IPS-15b (cell line): ENCODE data around the gene PDRG1.

ENCODE experiments used
- H3K27me3 ChIP-seq: one replicate; pipeline ENCODE4 v1.6.1; 2013; ENCODE audit warnings: low read length; ENCODE audit not compliant: control insufficient read depth, insufficient read depth
- H3K36me3 ChIP-seq: one replicate; pipeline ENCODE4 v1.6.1; 2013; ENCODE audit warnings: low read length; ENCODE audit not compliant: control insufficient read depth, insufficient read depth
- H3K4me1 ChIP-seq: one replicate; pipeline ENCODE4 v1.6.1; 2013; ENCODE audit warnings: mild to moderate bottlenecking, low read length; ENCODE audit not compliant: control insufficient read depth, insufficient read depth
- H3K4me3 ChIP-seq: one replicate; pipeline ENCODE4 v1.5.1; 2013; ENCODE audit warnings: low read depth, low read length
- H3K9ac ChIP-seq: one replicate; pipeline ENCODE4 v1.6.1; 2013; ENCODE audit warnings: low read depth, mild to moderate bottlenecking, low read length
- H3K9me3 ChIP-seq: one replicate; pipeline ENCODE4 v1.6.1; 2013; ENCODE audit warnings: mild to moderate bottlenecking, low read length; ENCODE audit not compliant: control insufficient read depth, insufficient read depth

The PDRG1 gene

GRCh38 chr20:31951530-31952453 lies at the start of gene PDRG1:
Gene PDRG1 (minus strand): TSS chr20:31952046. CDS start chr20:31951961, 85 bp downstream.
- peak within 1 kb of the TSS; percentile 95 for H3K4me3 ChIP-seq
- H3K9ac ChIP-seq: peak within 1 kb of the TSS; percentile 86
- H3K36me3 ChIP-seq: peaks cover 16% of the 10 kb centered on the region
- H3K9me3 ChIP-seq: no peaks in the 10 kb centered on the region
- H3K27me3 ChIP-seq: no peaks in the 10 kb centered on the region
- peaks cover 4% of the 10 kb centered on the region for H3K4me1 ChIP-seq

GRCh38 chr20:31998246-31998645 lies 46.4 kb upstream of the PDRG1 start:
- Histone ChIP-seq H3K4me3 (no peak overlapping the region), H3K9ac (no peak overlapping the region), H3K9me3 (no peaks in the 10 kb centered on the region), H3K27me3 (peaks cover 25% of the 10 kb centered on the region), H3K4me1 (peaks cover 4% of the 10 kb centered on the region), H3K36me3 (peaks cover 2% of the 10 kb centered on the region)

- H3K9me3 ChIP-seq: no peaks in the 10 kb centered on the region
- H3K4me1 ChIP-seq: peaks cover 4% of the 10 kb centered on the region
- no peak overlapping the region for H3K9ac ChIP-seq
- peaks cover 2% of the 10 kb centered on the region for H3K36me3 ChIP-seq
- peaks cover 36% of the 10 kb centered on the region for H3K27me3 ChIP-seq
- no peak overlapping the region for H3K4me3 ChIP-seq
Measured at GRCh38 chr20:31996996-31997395, 45.1 kb upstream of the PDRG1 start.

GRCh38 chr20:31992086-31992485 lies 40.2 kb upstream of the PDRG1 start:
- H3K9me3 ChIP-seq: no peaks in the 10 kb centered on the region
- no peak overlapping the region for H3K4me3 ChIP-seq
- no peak overlapping the region for H3K9ac ChIP-seq
- peaks cover 2% of the 10 kb centered on the region for H3K36me3 ChIP-seq
- peaks cover 4% of the 10 kb centered on the region for H3K4me1 ChIP-seq
- H3K27me3 ChIP-seq: peaks cover 36% of the 10 kb centered on the region

- Histone ChIP-seq H3K4me1 (peaks cover 4% of the 10 kb centered on the region), H3K27me3 (peaks cover 36% of the 10 kb centered on the region), H3K4me3 (no peak overlapping the region), H3K9ac (no peak overlapping the region), H3K36me3 (no peaks in the 10 kb centered on the region), H3K9me3 (no peaks in the 10 kb centered on the region)
Measured at GRCh38 chr20:31991339-31991705, 39.5 kb upstream of the PDRG1 start.

- H3K27me3 ChIP-seq: peaks cover 33% of the 10 kb centered on the region
- no peaks in the 10 kb centered on the region for H3K36me3 ChIP-seq
- no peaks in the 10 kb centered on the region for H3K9me3 ChIP-seq
- peaks cover 4% of the 10 kb centered on the region for H3K4me1 ChIP-seq
- H3K9ac ChIP-seq: no peak overlapping the region
- H3K4me3 ChIP-seq: no peak overlapping the region
Measured at GRCh38 chr20:31990641-31991338, 38.9 kb upstream of the PDRG1 start.

GRCh38 chr20:31989030-31989645 lies 37.3 kb upstream of the PDRG1 start:
- H3K4me1 ChIP-seq: no peaks in the 10 kb centered on the region
- no peaks in the 10 kb centered on the region for H3K36me3 ChIP-seq
- no peak overlapping the region for H3K9ac ChIP-seq
- no peak overlapping the region for H3K4me3 ChIP-seq
- H3K9me3 ChIP-seq: no peaks in the 10 kb centered on the region
- H3K27me3 ChIP-seq: peaks cover 20% of the 10 kb centered on the region

GRCh38 chr20:31988430-31989015 lies 36.7 kb upstream of the PDRG1 start:
- Histone ChIP-seq H3K9me3 (no peaks in the 10 kb centered on the region), H3K9ac (no peak overlapping the region), H3K4me3 (no peak overlapping the region), H3K4me1 (no peaks in the 10 kb centered on the region), H3K36me3 (no peaks in the 10 kb centered on the region), H3K27me3 (peaks cover 14% of the 10 kb centered on the region)

- H3K9me3 ChIP-seq: no peaks in the 10 kb centered on the region
- H3K4me1 ChIP-seq: no peaks in the 10 kb centered on the region
- no peak overlapping the region for H3K9ac ChIP-seq
- H3K4me3 ChIP-seq: no peak overlapping the region
- H3K27me3 ChIP-seq: peaks cover 6% of the 10 kb centered on the region
- H3K36me3 ChIP-seq: no peaks in the 10 kb centered on the region
Measured at GRCh38 chr20:31987744-31988143, 35.9 kb upstream of the PDRG1 start.

GRCh38 chr20:31984981-31985471 lies 33.2 kb upstream of the PDRG1 start:
- Histone ChIP-seq H3K4me1 (no peaks in the 10 kb centered on the region), H3K27me3 (no peaks in the 10 kb centered on the region), H3K36me3 (no peaks in the 10 kb centered on the region), H3K9ac (no peak overlapping the region), H3K9me3 (no peaks in the 10 kb centered on the region), H3K4me3 (no peak overlapping the region)

GRCh38 chr20:31981784-31982183 lies 29.9 kb upstream of the PDRG1 start:
- H3K27me3 ChIP-seq: no peaks in the 10 kb centered on the region

More at GRCh38 chr20:31981784-31982183, 29.9 kb upstream of the PDRG1 start:
- Histone ChIP-seq H3K36me3 (no peaks in the 10 kb centered on the region), H3K4me1 (no peaks in the 10 kb centered on the region), H3K9ac (no peak overlapping the region), H3K4me3 (no peak overlapping the region), H3K9me3 (no peaks in the 10 kb centered on the region)
